K562 (cell line): Measurements from ENCODE around the gene JADE2. TPM values are rescaled to one million over a fixed set of nuclear protein-coding genes. Genes with fewer than 3 reads are reported as not detected.
A peak's percentile ranks its signal among the peaks of the same experiment; 100 is the strongest.

ENCODE experiments used
- ATAC-seq: fragments of 200-7000 bp; cut with Tn5 transposase; 3 replicates; pipeline ENCODE4 v1.9.1; 2020; ENCODE audit warnings: moderate library complexity
- BruUV-seq: library from RNA; stranded (reverse); fragments of 400-500 nt; replicated peaks from 2 replicates; lab custom pipeline; 2021; lab: Mats Ljungman, UMichigan
- CTCF ChIA-PET: fragments of 300-600 bp; formaldehyde crosslinking; extraction: SDS; loops from one replicate; lab custom pipeline; 2021; ENCODE audit warnings: low intra/inter-chr PET ratio; lab: Yijun Ruan, JAX
- POLR2A ChIA-PET: fragments of 300-600, 350-650 bp; sonication (Branson Sonifier 250); formaldehyde crosslinking; extraction: SDS; loops from one replicate; lab custom pipeline; 2021; ENCODE audit warnings: antibody characterized with exemption, inconsistent platforms; lab: Yijun Ruan, JAX
- DNase-seq, 4 experiments: peaks; one replicate each; pipeline versions ENCODE4 v3.0.0 to v3.0.0-alpha.2; 2011 to 2018; ENCODE audit warnings: low spot score in 3 of 4, mixed read lengths in 3 of 4; ENCODE audit errors: extremely low read depth in 1 of 4
- FAIRE-seq: peaks from 2 replicates; lab custom pipeline; 2011; peaks lifted over from hg19 to GRCh38; lab: Jason Lieb, UNC
- H2AFZ ChIP-seq: 2 replicates; pipeline ENCODE4 v1.6.0; 2011; ENCODE audit warnings: low read depth, low read length, control low read depth, inconsistent platforms
- H3K27ac ChIP-seq: fragments of 200-600 bp; 3 replicates; pipeline ENCODE4 v1.8.0; 2011; ENCODE audit warnings: low read depth, mild to moderate bottlenecking, control low read depth, inconsistent platforms, low read length, moderate library complexity, mixed read lengths; ENCODE audit errors: extremely low read depth
- H3K27me3 ChIP-seq, 2 experiments: fragments of 300-600 bp in 1 of 2; 2 replicates in 1 of 2; 3 replicates in 1 of 2; pipeline versions ENCODE4 v1.6.0 to v1.8.0; 2011; ENCODE audit warnings: inconsistent platforms in 2 of 2, low read length in 2 of 2, mild to moderate bottlenecking in 1 of 2, mixed read lengths in 1 of 2, moderate library complexity in 1 of 2; ENCODE audit not compliant: control insufficient read depth in 2 of 2, insufficient read depth in 2 of 2
- H3K36me3 ChIP-seq: fragments of 300-600 bp; 3 replicates; pipeline ENCODE4 v1.8.0; 2011; ENCODE audit warnings: mild to moderate bottlenecking, low read length, inconsistent platforms; ENCODE audit not compliant: control insufficient read depth, insufficient read depth
- H3K4me1 ChIP-seq, 2 experiments: fragments of 200-600 bp in 1 of 2; replicated peaks in 1 of 2; 2 replicates in 1 of 2; 3 replicates in 1 of 2; pipeline versions ENCODE4 v1.5.1 to v1.8.0; 2011; ENCODE audit warnings: inconsistent platforms in 2 of 2, low read length in 2 of 2, mild to moderate bottlenecking in 1 of 2, mixed read lengths in 1 of 2, moderate library complexity in 1 of 2; ENCODE audit not compliant: control insufficient read depth in 2 of 2, insufficient read depth in 2 of 2
- H3K4me2 ChIP-seq: 2 replicates; pipeline ENCODE4 v1.6.1; 2011; ENCODE audit warnings: low read length, control low read depth, inconsistent platforms, mixed read lengths; ENCODE audit not compliant: insufficient read depth
- H3K4me3 ChIP-seq: fragments of 200-600 bp; sonication (generic), shearing (Covaris generic); 2 replicates; pipeline ENCODE4 v1.5.1; 2016; ENCODE audit warnings: control low read depth, inconsistent platforms
- H3K79me2 ChIP-seq: fragments of 200-600 bp; 3 replicates; pipeline ENCODE4 v1.8.0; 2011; ENCODE audit warnings: low read length, inconsistent platforms; ENCODE audit not compliant: control insufficient read depth, insufficient read depth
- H3K9ac ChIP-seq, 2 experiments: 2 replicates each; pipeline versions ENCODE4 v1.6.0 to v1.6.1; 2011; ENCODE audit warnings: low read depth in 2 of 2, low read length in 2 of 2, control low read depth in 1 of 2, inconsistent platforms in 1 of 2, mild to moderate bottlenecking in 1 of 2, mixed read lengths in 1 of 2; ENCODE audit not compliant: insufficient read depth in 1 of 2
- H3K9me1 ChIP-seq: one replicate; pipeline ENCODE4 v1.6.0; 2011; ENCODE audit warnings: inconsistent platforms, mild to moderate bottlenecking, low read length, moderate library complexity; ENCODE audit not compliant: control insufficient read depth, insufficient read depth
- H3K9me3 ChIP-seq: replicated peaks from 2 replicates; pipeline ENCODE4 v1.5.1; 2011; ENCODE audit warnings: low read depth, low read length, inconsistent platforms; ENCODE audit not compliant: control insufficient read depth, insufficient read depth
- H4K20me1 ChIP-seq: replicated peaks from 2 replicates; pipeline ENCODE4 v1.6.1; 2011; ENCODE audit warnings: low read length, inconsistent platforms, mixed read lengths; ENCODE audit not compliant: control insufficient read depth, insufficient read depth
- C11orf30 ChIP-seq: fragments of 450-650 bp; IDR thresholded peaks from 2 replicates; pipeline ENCODE4 v1.6.1; 2016; ENCODE audit warnings: low read depth, mild to moderate bottlenecking
- FOXP1 ChIP-seq: sonication (generic); formaldehyde crosslinking; IDR thresholded peaks from 2 replicates; pipeline ENCODE4 v1.8.0; 2022; ENCODE audit warnings: mild to moderate bottlenecking, missing genetic modification reagents
- HNRNPL ChIP-seq: fragments of 200-400 bp; formaldehyde crosslinking; IDR thresholded peaks from 2 replicates; pipeline ENCODE4 v1.6.1; 2017; ENCODE audit warnings: low read depth, mild to moderate bottlenecking, low read length
- TAF9B ChIP-seq: fragments of 450-650 bp; IDR thresholded peaks from 2 replicates; pipeline ENCODE4 v1.6.1; 2018; ENCODE audit warnings: mild to moderate bottlenecking; ENCODE audit not compliant: partially characterized antibody
- ZNF316 ChIP-seq: fragments of 450-650 bp; IDR thresholded peaks from 2 replicates; pipeline ENCODE4 v1.6.1; 2016
- WGBS: fragments of 100-300 bp; shearing (Covaris generic); methylation state at CpG from one replicate; pipeline ENCODE4 v1.1.6; 2016; ENCODE audit warnings: low coverage, mixed read lengths; ENCODE audit not compliant: insufficient coverage; ENCODE audit errors: missing lambda C conversion rate; 5-methylcytosine and 5-hydroxymethylcytosine counted together
- in situ Hi-C: fragments of 300-500 bp; cut with MboI; formaldehyde crosslinking; loops from 4 replicates; pipeline ENCODE4 v1.15.0; 2018; ENCODE audit warnings: inconsistent platforms, mixed read lengths
- intact Hi-C: fragments of 100-400 bp; cut with micrococcal nuclease; formaldehyde crosslinking; loops from 2 replicates; pipeline ENCODE4 v1.14.2; 2022
- polyA plus RNA-seq, 8 experiments: library from polyadenylated mRNA; depleted of rRNA in 4 of 8; stranded (reverse) in 5 of 8; unstranded in 3 of 8; fragments of >200 nt; fragmentation: Nextera tagmentation in 2 of 8; fragmentation: Illumina TruSeq in 1 of 8; extraction: Ambion mirVana in 2 of 8; extraction: Trizol in 1 of 8; gene quantifications; 2 replicates each; pipeline versions ENCODE4 v1.2.1 to v1.2.3, GENCODE V29; 2011 to 2014; ENCODE audit warnings: inconsistent platforms in 1 of 8, missing spikeins in 1 of 8
- total RNA-seq, 7 experiments: library from RNA; depleted of rRNA in 6 of 7; stranded (reverse); fragments of >200 nt in 6 of 7; fragmentation: Illumina TruSeq in 2 of 7; extraction: Trizol in 2 of 7; gene quantifications; 2 replicates each; pipeline versions ENCODE4 v1.2.1 to v1.2.3, GENCODE V29; 2011 to 2021; ENCODE audit warnings: low replicate concordance in 1 of 7
- TF ChIP-seq, protein P1 (sequence below): sonication (generic); formaldehyde crosslinking; IDR thresholded peaks from 2 replicates; pipeline ENCODE4 v1.8.0; 2022; ENCODE audit warnings: mild to moderate bottlenecking, low read depth, missing genetic modification reagents

Gene JADE2
- total and polyA plus RNA-seq, 9 of the 15 experiments (the other 6 are each of a cell fraction or from before 2014, with no cell fraction given), result 0.50 to 23.3 (median 9.1) TPM

DNA sequence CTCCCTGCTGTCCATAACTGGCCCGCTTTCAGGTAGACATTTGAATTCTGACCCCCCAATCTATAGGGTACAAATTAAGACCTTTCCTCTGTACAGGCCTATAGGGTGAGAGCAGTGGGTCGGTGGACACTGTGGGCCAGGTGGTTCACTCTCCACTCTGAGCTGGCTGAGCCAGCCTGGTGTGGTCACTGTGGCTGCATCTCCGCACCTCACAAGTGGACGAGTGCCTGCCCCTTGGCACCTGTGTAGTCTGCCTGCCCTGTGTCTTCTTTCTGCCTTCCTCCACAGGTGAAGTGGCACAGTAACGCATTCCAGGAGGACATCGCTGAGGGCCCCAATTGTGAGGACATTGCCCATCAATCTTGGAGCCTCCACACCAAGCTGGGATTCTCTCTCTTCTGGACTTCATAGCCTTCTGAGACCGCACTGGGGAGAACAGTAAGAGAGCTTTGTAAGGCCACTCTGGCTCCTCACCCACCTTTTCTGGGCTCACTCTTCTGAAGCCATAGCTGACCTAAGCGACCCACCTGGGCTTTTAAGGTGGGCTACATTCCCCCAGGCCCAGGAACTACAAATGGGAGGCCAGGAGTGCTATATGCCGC, 33.5 kb upstream of the JADE2 start:
- ChIA-PET CTCF (no interaction called here), POLR2A (interaction anchor here (0.6 to 1.9 kb wide), 5 partner anchors 10 to 114 kb away, joined by 3 to 5 read pairs (median 3); no protein-coding TSS in a partner anchor)
- no peaks in the 10 kb centered on the region for H3K79me2 ChIP-seq
- H3K27me3 ChIP-seq, result no peaks in the 10 kb centered on the region
- FAIRE-seq (no peak), ATAC-seq (peak; percentile 27; the same call in 2 of the 3 replicates), DNase-seq (peak in 1 of 4 experiments; percentile 2)
- TF ChIP-seq TAF9B (no peak), FOXP1 (no peak), HNRNPL (no peak)
- H3K9ac ChIP-seq, result no peak overlapping the region
- H3K4me1 ChIP-seq, result peaks cover 0 to 14% of the 10 kb centered on the region in 2 experiments; a peak in 1 of 5 replicates
- no peaks in the 10 kb centered on the region for H4K20me1 ChIP-seq
- H3K9me3 ChIP-seq, result no peaks in the 10 kb centered on the region
- H3K9me1 ChIP-seq, result no peaks in the 10 kb centered on the region
- no TSS peak for BruUV-seq
- WGBS, result 64% methylated on average over 9 of the region's 9 CpGs
- no peak overlapping the region for H3K4me2 ChIP-seq
- intact Hi-C loops (no loop called here), in situ Hi-C loops (no loop called here)
- H2AFZ ChIP-seq, result peak overlapping the region; percentile 55; the same call in 1 of the 2 replicates
- no peak overlapping the region for H3K27ac ChIP-seq
- H3K4me3 ChIP-seq, result no peak overlapping the region
- H3K36me3 ChIP-seq, result no peaks in the 10 kb centered on the region

DNA sequence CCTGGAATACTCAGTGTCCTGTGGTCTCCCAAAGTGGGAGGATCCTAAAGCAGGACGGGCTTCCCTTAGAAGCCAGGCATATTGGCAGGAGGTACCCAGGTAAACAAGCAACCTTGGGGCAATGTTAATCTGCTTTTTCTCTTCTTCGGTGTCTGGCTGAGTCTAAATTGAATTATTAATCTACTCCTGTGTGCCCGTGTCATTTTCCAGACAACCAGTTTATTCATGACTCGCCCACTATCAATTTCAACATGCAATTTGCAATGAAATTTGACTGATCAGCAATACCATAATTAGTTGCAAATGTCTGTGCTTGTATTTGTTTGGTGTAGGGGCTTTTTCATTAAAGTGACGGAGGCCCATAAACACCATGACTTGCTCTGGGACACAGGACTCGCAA, 32.9 kb upstream of the JADE2 start:
- Histone ChIP-seq H3K36me3 (no peaks in the 10 kb centered on the region), H3K4me2 (no peak overlapping the region), H3K9me3 (no peaks in the 10 kb centered on the region), H3K4me1 (peaks cover 0 to 14% of the 10 kb centered on the region in 2 experiments; a peak in 1 of 5 replicates), H4K20me1 (no peaks in the 10 kb centered on the region), H3K27me3 (no peaks in the 10 kb centered on the region), H3K9me1 (no peaks in the 10 kb centered on the region), H3K79me2 (no peaks in the 10 kb centered on the region), H2AFZ (no peak overlapping the region), H3K9ac (no peak overlapping the region), H3K27ac (no peak overlapping the region), H3K4me3 (no peak overlapping the region)
- ATAC-seq (no peak), FAIRE-seq (no peak), DNase-seq (no peak)
- BruUV-seq, result no TSS peak
- TF ChIP-seq C11orf30 (peak; percentile 30; the same call in 1 of the 2 replicates), ZNF316 (peak; percentile 72)
- TF ChIP-seq, protein P1, sequence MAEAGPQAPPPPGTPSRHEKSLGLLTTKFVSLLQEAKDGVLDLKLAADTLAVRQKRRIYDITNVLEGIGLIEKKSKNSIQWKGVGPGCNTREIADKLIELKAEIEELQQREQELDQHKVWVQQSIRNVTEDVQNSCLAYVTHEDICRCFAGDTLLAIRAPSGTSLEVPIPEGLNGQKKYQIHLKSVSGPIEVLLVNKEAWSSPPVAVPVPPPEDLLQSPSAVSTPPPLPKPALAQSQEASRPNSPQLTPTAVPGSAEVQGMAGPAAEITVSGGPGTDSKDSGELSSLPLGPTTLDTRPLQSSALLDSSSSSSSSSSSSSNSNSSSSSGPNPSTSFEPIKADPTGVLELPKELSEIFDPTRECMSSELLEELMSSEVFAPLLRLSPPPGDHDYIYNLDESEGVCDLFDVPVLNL (CRISPR knock-in tag), result no peak
- intact Hi-C loops, result no loop called here
- CTCF ChIA-PET, result no interaction called here
- POLR2A ChIA-PET, result interaction anchor here (0.6 to 1.4 kb wide), 3 partner anchors 10 to 115 kb away, joined by 3 to 4 read pairs (median 3); no protein-coding TSS in a partner anchor
- WGBS, result 62% methylated on average over 6 of the region's 6 CpGs
- in situ Hi-C loops, result no loop called here
